GM12874 (cell line): ENCODE measurements around the gene BCAN.

Source experiments
- TF ChIP-seq, protein P1 (sequence below): IDR thresholded peaks from 2 replicates; pipeline ENCODE4 v1.5.1; 2011; ENCODE audit warnings: low read depth, mild to moderate bottlenecking, control low read depth, low read length, moderate library complexity; ENCODE audit not compliant: insufficient read depth

The BCAN gene

DNA sequence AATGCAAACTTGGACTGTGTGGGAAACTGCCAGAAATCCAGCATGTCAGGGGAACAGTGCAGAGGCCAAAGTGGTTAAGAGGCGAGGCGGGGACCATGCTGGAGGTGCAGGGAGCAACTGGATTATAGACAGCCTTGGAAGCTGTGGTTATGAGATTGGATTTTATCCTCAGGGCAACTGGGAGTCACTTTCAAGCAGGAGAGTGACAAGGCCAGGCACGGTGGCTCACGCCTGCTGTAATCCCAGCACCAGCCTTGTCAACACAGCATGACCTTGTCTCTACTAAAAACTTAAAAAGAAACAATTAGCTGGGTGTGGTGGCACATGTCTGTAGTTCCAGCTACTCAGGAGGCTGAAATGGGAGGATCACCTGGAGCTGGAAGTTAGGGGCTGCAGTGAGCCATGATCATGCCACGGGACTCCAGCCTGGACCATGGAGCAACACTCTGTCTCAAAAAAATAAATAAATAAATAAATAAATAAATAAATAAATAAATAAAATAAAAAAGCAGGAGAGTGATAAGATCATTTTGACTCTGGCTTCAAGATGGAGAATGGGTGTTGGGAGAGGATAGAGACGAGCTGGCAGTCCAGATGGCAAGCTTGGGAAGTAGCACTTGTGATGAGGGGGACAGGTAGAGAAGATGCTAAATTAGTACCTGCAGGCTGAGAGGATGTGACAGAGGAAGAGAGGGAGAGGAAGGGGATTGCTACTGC, 19.2 kb upstream of the BCAN start:
- TF ChIP-seq, protein P1, sequence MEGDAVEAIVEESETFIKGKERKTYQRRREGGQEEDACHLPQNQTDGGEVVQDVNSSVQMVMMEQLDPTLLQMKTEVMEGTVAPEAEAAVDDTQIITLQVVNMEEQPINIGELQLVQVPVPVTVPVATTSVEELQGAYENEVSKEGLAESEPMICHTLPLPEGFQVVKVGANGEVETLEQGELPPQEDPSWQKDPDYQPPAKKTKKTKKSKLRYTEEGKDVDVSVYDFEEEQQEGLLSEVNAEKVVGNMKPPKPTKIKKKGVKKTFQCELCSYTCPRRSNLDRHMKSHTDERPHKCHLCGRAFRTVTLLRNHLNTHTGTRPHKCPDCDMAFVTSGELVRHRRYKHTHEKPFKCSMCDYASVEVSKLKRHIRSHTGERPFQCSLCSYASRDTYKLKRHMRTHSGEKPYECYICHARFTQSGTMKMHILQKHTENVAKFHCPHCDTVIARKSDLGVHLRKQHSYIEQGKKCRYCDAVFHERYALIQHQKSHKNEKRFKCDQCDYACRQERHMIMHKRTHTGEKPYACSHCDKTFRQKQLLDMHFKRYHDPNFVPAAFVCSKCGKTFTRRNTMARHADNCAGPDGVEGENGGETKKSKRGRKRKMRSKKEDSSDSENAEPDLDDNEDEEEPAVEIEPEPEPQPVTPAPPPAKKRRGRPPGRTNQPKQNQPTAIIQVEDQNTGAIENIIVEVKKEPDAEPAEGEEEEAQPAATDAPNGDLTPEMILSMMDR: no peak

- TF ChIP-seq, protein P1: peak; percentile 58
Observed at GRCh38 chr1:156623946-156624813, 17.7 kb upstream of the BCAN start.

GRCh38 chr1:156624814-156625435, 17.0 kb upstream of the BCAN start:
- TF ChIP-seq, protein P1: no peak

- TF ChIP-seq, protein P1: peak; percentile 95
Observed at GRCh38 chr1:156625436-156626078, 16.4 kb upstream of the BCAN start.

DNA sequence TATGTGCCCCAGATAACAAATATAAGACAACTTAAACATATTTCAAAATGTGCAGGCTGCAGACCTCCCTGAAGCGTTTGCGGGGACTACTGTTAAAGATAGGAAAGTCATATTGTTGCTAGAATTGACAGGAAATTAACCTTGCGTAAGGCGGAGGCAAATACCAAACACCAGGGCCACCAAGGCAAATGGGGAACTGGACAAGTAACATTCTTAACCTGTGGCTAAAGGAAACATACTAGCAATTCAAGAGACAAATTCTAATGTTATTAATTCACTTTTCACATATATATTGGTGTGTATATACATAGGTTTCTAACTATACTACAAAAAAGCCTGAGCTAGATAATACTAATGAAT, 15.9 kb upstream of the BCAN start:
- TF ChIP-seq, protein P1: no peak

DNA sequence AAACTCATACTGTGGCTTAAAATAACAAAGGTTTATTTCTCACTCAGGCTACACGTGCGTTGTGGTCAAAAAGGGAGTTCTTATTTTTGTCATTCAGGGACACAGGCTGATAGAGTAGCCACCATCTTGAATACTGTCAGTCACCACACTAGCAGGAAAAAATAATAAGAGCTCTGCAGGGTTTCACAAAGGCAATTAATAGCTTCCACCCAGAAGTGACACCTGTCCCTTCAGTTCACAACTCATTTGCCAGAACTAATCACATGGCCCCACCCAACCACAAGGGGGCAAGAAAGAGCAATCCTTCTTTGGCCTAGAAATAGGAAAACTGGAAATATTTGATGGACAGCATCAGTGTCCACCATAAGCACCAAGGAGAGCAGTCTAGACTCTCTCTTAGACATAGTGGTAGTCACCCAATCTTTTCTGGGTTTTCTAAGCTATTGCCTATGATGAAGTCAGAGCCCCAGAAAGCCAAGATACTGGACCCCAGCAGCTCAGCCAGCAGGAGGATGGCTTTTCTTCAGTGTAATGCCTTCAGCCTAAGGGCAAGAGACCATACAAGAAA, 14.5 kb upstream of the BCAN start:
- TF ChIP-seq, protein P1: peak; percentile 12; the same call in 1 of the 2 replicates
